A673 (cell line): ENCODE data around the gene GJA5. TPM values are rescaled to one million over a fixed set of nuclear protein-coding genes. Genes with fewer than 3 reads are reported as not detected.

Experiments used
- BruUV-seq: library from RNA; stranded (reverse); fragments of 400-500 nt; replicated peaks from 2 replicates; lab custom pipeline; 2021; lab: Mats Ljungman, UMichigan
- CTCF ChIA-PET: fragments of 300-600 bp; sonication (Branson Sonifier 250); formaldehyde crosslinking; loops from one replicate; lab custom pipeline; 2022; ENCODE audit warnings: antibody characterized with exemption; lab: Charles Lee
- POLR2A ChIA-PET: fragments of 300-600 bp; sonication (Branson Sonifier 250); formaldehyde crosslinking; loops from one replicate; lab custom pipeline; 2022; ENCODE audit warnings: antibody characterized with exemption; ENCODE audit not compliant: low non-redundant PET; lab: Charles Lee
- DNase-seq: peaks from one replicate; pipeline ENCODE4 v3.0.0-alpha.2; 2015; ENCODE audit warnings: low spot score
- H3K27ac ChIP-seq: fragments of 200-600 bp; sonication (generic); 2 replicates; pipeline ENCODE4 v1.5.1; 2016; ENCODE audit warnings: mixed run types, low read depth, mild to moderate bottlenecking, mixed read lengths, antibody characterized with exemption, low read length; ENCODE audit not compliant: poor library complexity, severe bottlenecking
- H3K27me3 ChIP-seq: fragments of 200-600 bp; sonication (generic); replicated peaks from 2 replicates; pipeline ENCODE4 v1.6.1; 2017; ENCODE audit warnings: mixed run types, low read depth, mild to moderate bottlenecking, mixed read lengths, antibody characterized with exemption, low read length; ENCODE audit not compliant: insufficient read depth, poor library complexity
- H3K36me3 ChIP-seq: fragments of 200-600 bp; sonication (generic); 2 replicates; pipeline ENCODE4 v1.6.1; 2016; ENCODE audit warnings: mixed run types, mild to moderate bottlenecking, mixed read lengths, antibody characterized with exemption, low read length; ENCODE audit not compliant: insufficient read depth, poor library complexity, severe bottlenecking
- H3K4me1 ChIP-seq: fragments of 200-600 bp; sonication (generic); 2 replicates; pipeline ENCODE4 v1.6.1; 2017; ENCODE audit warnings: mixed run types, mild to moderate bottlenecking, mixed read lengths, antibody characterized with exemption, low read length; ENCODE audit not compliant: insufficient read depth, poor library complexity, severe bottlenecking
- H3K4me3 ChIP-seq: fragments of 200-600 bp; sonication (generic); 2 replicates; pipeline ENCODE4 v1.5.1; 2016; ENCODE audit warnings: low read depth, mixed run types, mild to moderate bottlenecking, mixed read lengths, low read length; ENCODE audit not compliant: poor library complexity, severe bottlenecking
- H3K9me3 ChIP-seq: fragments of 200-600 bp; sonication (generic); 2 replicates; pipeline ENCODE4 v1.6.1; 2016; ENCODE audit warnings: mixed run types, low read depth, mild to moderate bottlenecking, mixed read lengths, antibody characterized with exemption, low read length; ENCODE audit not compliant: poor library complexity, severe bottlenecking
- CTCF ChIP-seq: fragments of 300-800, 200-600 bp; sonication (generic); conservative IDR thresholded peaks from 2 replicates; pipeline ENCODE4 v1.5.1; 2017; ENCODE audit warnings: low read depth, mild to moderate bottlenecking, antibody characterized with exemption, low read length, moderate library complexity, mixed read lengths
- EZH2 ChIP-seq: fragments of 200-600 bp; sonication (generic); IDR thresholded peaks from 2 replicates; pipeline ENCODE4 v1.6.1; 2017; ENCODE audit warnings: borderline replicate concordance, low read depth, mild to moderate bottlenecking, mixed read lengths, antibody characterized with exemption, low read length; ENCODE audit not compliant: poor library complexity, severe bottlenecking
- intact Hi-C: fragments of 100-400 bp; cut with micrococcal nuclease; formaldehyde crosslinking; loops from one replicate; pipeline ENCODE4 v1.10.0; 2022; ENCODE audit not compliant: unreplicated experiment
- total RNA-seq: library from RNA; stranded (reverse); gene quantifications from 2 replicates; pipeline ENCODE4 v1.2.3, GENCODE V29; 2021

GJA5 gene
- total RNA-seq, 1 experiment from 2014 or later: not detected

- ChIA-PET POLR2A (no interaction called here), CTCF (no interaction called here)
- no peaks in the 10 kb centered on the region for H3K9me3 ChIP-seq
- H3K4me3 ChIP-seq: no peak overlapping the region
- no peaks in the 10 kb centered on the region for H3K4me1 ChIP-seq
- no peaks in the 10 kb centered on the region for H3K36me3 ChIP-seq
- H3K27me3 ChIP-seq: no peaks in the 10 kb centered on the region
- no TSS peak for BruUV-seq
- intact Hi-C loops: loop anchor here (5.0 kb wide), 1 partner anchor 45 kb away; no protein-coding TSS in a partner anchor
- TF ChIP-seq CTCF (no peak), EZH2 (no peak)
- no peak for DNase-seq
- no peak overlapping the region for H3K27ac ChIP-seq
Observed at GRCh38 chr1:147722124-147722523, 38.3 kb downstream of the GJA5 start.

- POLR2A ChIA-PET: no interaction called here
- no peaks in the 10 kb centered on the region for H3K36me3 ChIP-seq
- H3K27ac ChIP-seq: no peak overlapping the region
- H3K27me3 ChIP-seq: no peaks in the 10 kb centered on the region
- BruUV-seq: no TSS peak
- peak; percentile 6 for DNase-seq
- TF ChIP-seq EZH2 (no peak), CTCF (no peak)
- no peak overlapping the region for H3K4me3 ChIP-seq
- no peaks in the 10 kb centered on the region for H3K4me1 ChIP-seq
- CTCF ChIA-PET: no interaction called here
- no peaks in the 10 kb centered on the region for H3K9me3 ChIP-seq
- intact Hi-C loops: loop anchor here (5.0 kb wide), 1 partner anchor 46 kb away; no protein-coding TSS in a partner anchor
Observed at GRCh38 chr1:147721716-147722115, 38.7 kb downstream of the GJA5 start.

GRCh38 chr1:147720557-147720956, 39.8 kb downstream of the GJA5 start:
- POLR2A ChIA-PET: no interaction called here
- no TSS peak for BruUV-seq

More at GRCh38 chr1:147720557-147720956, 39.8 kb downstream of the GJA5 start:
- CTCF ChIA-PET: no interaction called here
- Histone ChIP-seq H3K4me3 (no peak overlapping the region), H3K36me3 (no peaks in the 10 kb centered on the region), H3K9me3 (no peaks in the 10 kb centered on the region), H3K4me1 (no peaks in the 10 kb centered on the region), H3K27ac (no peak overlapping the region), H3K27me3 (no peaks in the 10 kb centered on the region)
- no peak for DNase-seq
- no peak for TF ChIP-seq CTCF
- TF ChIP-seq EZH2: no peak
- intact Hi-C loops: loop anchor here (5.0 kb wide), 1 partner anchor 47 kb away; no protein-coding TSS in a partner anchor
